Upper lobe of right lung (tissue), 1 donor: ENCODE measurements around the gene QSOX2. TPM values are rescaled to one million over a fixed set of nuclear protein-coding genes. Genes with fewer than 3 reads are reported as not detected.

Source experiments
- ATAC-seq: fragments of 200-7000 bp; cut with Tn5 transposase; one replicate; pipeline ENCODE4 v1.9.1; 2020; ENCODE audit warnings: mild to moderate bottlenecking, moderate library complexity
- DNase-seq: peaks from one replicate; pipeline ENCODE4 v3.0.0-alpha.2; 2020
- H3K27ac ChIP-seq: fragments of 200-600 bp; one replicate; pipeline ENCODE4 v1.8.0; 2022
- H3K27me3 ChIP-seq: fragments of 200-600 bp; one replicate; pipeline ENCODE4 v1.8.0; 2022; ENCODE audit warnings: mild to moderate bottlenecking
- H3K36me3 ChIP-seq: fragments of 200-600 bp; one replicate; pipeline ENCODE4 v1.8.0; 2022
- H3K4me1 ChIP-seq: fragments of 200-600 bp; one replicate; pipeline ENCODE4 v1.8.0; 2022
- H3K4me3 ChIP-seq: fragments of 200-600 bp; one replicate; pipeline ENCODE4 v1.8.0; 2022; ENCODE audit warnings: mild to moderate bottlenecking
- H3K9me3 ChIP-seq: fragments of 200-600 bp; one replicate; pipeline ENCODE4 v1.8.0; 2022
- intact Hi-C: fragments of 100-400 bp; cut with DNase I; formaldehyde crosslinking; loops from one replicate; pipeline ENCODE4 v1.11.0; 2022
- total RNA-seq: library from RNA; stranded (reverse); fragmentation: NEBNext Ultra II Directional; extraction: Animal tissue kit (Norgen Biotek cat#: 25700); gene quantifications from one replicate; pipeline ENCODE4 v1.2.1, GENCODE V29; 2021
- TF ChIP-seq, protein P1 (sequence below): fragments of 200-600 bp; IDR thresholded peaks from one replicate; pipeline ENCODE4 v1.8.0; 2022; ENCODE audit warnings: antibody characterized with exemption
- donor health status: DM: no; HTN: yes; CAD: no; lungs with severe emphysema.

Gene QSOX2
- total RNA-seq, 1 donor from 2014 or later: 13.1 TPM

DNA sequence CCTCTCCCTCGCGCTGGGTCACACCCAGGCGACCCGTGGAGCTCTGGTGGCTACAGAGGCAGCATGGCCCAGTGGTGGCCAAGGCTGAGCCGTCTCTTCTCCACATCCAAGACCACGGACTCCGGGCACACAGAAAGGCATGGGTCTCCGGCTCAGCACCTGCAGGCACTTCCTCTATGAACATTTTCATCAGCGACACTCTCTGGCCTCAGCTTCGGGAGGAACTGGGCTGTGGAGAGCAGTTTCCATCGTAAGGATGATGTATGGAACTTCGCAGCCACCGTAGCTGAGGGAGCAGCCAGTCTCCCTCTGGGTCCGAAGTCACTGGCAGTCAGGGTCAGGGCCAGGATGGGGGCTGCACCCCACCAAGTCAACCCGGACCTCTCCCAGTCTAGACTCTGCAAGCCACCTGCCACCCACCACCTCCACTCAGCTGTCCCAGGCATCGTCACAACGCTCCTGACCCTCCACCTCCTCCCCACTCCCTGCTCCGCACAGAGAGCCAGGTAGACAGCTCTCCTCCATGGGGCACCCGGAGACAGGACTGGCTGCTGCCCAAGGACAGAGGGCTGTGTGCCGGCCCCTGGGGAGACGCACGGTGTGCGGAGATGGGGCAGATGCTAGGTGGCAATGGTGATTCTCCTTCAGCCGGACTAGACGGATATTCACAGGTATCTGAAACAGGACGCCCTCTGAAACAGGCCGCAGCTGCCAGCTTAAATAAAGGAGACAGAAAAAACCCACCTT, 9.7 kb downstream of the QSOX2 start:
- Histone ChIP-seq H3K4me1 (peaks cover 5% of the 10 kb centered on the region), H3K27me3 (no peaks in the 10 kb centered on the region), H3K36me3 (peaks cover 6% of the 10 kb centered on the region), H3K9me3 (no peaks in the 10 kb centered on the region), H3K4me3 (no peak overlapping the region), H3K27ac (no peak overlapping the region)
- intact Hi-C loops: no loop called here
- ATAC-seq (no peak), DNase-seq (no peak)
- TF ChIP-seq, protein P1, sequence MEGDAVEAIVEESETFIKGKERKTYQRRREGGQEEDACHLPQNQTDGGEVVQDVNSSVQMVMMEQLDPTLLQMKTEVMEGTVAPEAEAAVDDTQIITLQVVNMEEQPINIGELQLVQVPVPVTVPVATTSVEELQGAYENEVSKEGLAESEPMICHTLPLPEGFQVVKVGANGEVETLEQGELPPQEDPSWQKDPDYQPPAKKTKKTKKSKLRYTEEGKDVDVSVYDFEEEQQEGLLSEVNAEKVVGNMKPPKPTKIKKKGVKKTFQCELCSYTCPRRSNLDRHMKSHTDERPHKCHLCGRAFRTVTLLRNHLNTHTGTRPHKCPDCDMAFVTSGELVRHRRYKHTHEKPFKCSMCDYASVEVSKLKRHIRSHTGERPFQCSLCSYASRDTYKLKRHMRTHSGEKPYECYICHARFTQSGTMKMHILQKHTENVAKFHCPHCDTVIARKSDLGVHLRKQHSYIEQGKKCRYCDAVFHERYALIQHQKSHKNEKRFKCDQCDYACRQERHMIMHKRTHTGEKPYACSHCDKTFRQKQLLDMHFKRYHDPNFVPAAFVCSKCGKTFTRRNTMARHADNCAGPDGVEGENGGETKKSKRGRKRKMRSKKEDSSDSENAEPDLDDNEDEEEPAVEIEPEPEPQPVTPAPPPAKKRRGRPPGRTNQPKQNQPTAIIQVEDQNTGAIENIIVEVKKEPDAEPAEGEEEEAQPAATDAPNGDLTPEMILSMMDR: no peak

- no peaks in the 10 kb centered on the region for H3K9me3 ChIP-seq
- peaks cover 5% of the 10 kb centered on the region for H3K4me1 ChIP-seq
- no peak for DNase-seq
Measured at GRCh38 chr9:136235171-136235570, 10.4 kb downstream of the QSOX2 start.

DNA sequence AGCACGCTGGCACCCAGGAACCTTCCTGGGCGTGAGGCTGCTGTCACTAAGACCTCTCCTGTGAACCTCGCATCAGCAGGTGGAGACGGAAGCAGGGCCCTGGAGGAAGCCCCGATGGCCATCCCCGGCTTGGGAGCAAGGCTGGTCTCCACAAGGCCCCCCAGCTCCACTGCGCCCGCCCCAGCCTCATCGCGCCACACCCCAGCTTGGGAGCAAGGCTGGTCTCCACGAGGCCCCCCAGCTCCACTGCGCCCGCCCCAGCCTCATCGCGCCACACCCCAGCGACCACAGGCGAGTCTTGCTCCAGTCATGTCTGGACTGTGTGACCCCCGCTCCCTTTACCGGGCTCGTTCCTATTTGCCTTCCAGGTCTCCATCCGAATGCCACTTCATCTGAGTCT, 11.0 kb downstream of the QSOX2 start:
- DNase-seq (no peak), ATAC-seq (peak; percentile 15)
- Histone ChIP-seq H3K27me3 (no peaks in the 10 kb centered on the region), H3K4me3 (no peak overlapping the region), H3K4me1 (peaks cover 4% of the 10 kb centered on the region), H3K36me3 (peaks cover 6% of the 10 kb centered on the region), H3K9me3 (no peaks in the 10 kb centered on the region), H3K27ac (no peak overlapping the region)
- intact Hi-C loops: no loop called here
- TF ChIP-seq, protein P1: no peak

More at GRCh38 chr9:136235171-136235570, 10.4 kb downstream of the QSOX2 start:
- intact Hi-C loops: no loop called here
- Histone ChIP-seq H3K27me3 (no peaks in the 10 kb centered on the region), H3K4me3 (no peak overlapping the region), H3K36me3 (peaks cover 6% of the 10 kb centered on the region), H3K27ac (no peak overlapping the region)
- TF ChIP-seq, protein P1: no peak
- ATAC-seq: no peak

DNA sequence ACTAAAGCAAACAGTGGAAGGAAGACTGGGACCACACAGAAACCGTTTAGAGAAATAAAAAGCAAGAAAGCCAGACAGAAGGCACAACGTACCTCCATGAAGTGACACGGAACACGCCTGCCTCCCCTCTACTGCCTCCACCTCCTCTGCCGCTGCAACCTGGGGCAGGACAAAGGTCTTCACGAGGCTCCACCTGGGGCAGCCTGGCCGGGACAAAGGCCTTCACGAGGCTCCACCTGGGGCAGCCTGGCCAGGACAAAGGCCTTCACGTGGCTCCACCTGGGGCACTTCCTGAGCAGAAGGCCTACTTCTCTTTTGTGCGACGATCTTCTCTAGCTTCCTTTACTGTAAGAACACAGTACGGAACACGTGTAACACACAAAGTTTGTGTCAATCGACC, 11.7 kb downstream of the QSOX2 start:
- intact Hi-C loops: no loop called here
- no peaks in the 10 kb centered on the region for H3K27me3 ChIP-seq
- H3K4me3 ChIP-seq: no peak overlapping the region
- peaks cover 6% of the 10 kb centered on the region for H3K36me3 ChIP-seq
- H3K9me3 ChIP-seq: no peaks in the 10 kb centered on the region
- no peak overlapping the region for H3K27ac ChIP-seq
- no peak for DNase-seq
- ATAC-seq: no peak
- TF ChIP-seq, protein P1: no peak
- H3K4me1 ChIP-seq: no peaks in the 10 kb centered on the region

DNA sequence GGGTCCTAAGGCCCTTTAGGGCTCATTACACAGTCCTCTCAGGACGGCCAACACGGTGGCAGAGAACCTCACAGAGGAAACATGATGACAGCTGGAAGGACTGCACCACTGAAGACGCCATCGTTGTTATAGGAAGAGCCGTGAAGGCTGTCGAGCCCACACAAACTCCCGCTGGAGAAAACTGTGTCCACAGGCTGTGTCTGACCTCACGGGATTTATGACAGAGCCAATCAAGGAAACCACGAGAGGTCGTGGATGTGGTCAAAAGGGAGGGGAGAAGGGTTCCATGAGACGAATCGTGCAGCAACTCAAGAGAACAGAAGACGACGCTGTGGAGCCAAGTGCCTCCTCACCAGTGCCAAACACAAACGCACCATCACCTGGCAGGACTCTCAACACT, 12.2 kb downstream of the QSOX2 start:
- TF ChIP-seq, protein P1: no peak

More for the DNA sequence above, 12.2 kb downstream of the QSOX2 start:
- H3K36me3 ChIP-seq: peaks cover 6% of the 10 kb centered on the region
- H3K4me1 ChIP-seq: no peaks in the 10 kb centered on the region
- intact Hi-C loops: no loop called here
- H3K9me3 ChIP-seq: no peaks in the 10 kb centered on the region
- no peak overlapping the region for H3K4me3 ChIP-seq
- no peak overlapping the region for H3K27ac ChIP-seq
- ATAC-seq (no peak), DNase-seq (no peak)
- no peaks in the 10 kb centered on the region for H3K27me3 ChIP-seq
